Measurements from ENCODE around the gene TTYH2. TPM values are rescaled to one million over a fixed set of nuclear protein-coding genes. Genes with fewer than 3 reads are reported as not detected.
A peak's percentile ranks its signal among the peaks of the same experiment; 100 is the strongest.

TTYH2 gene
- total and polyA plus RNA-seq, 8 donors = 0.58 to 17.9 (median 1.5) TPM

DNA sequence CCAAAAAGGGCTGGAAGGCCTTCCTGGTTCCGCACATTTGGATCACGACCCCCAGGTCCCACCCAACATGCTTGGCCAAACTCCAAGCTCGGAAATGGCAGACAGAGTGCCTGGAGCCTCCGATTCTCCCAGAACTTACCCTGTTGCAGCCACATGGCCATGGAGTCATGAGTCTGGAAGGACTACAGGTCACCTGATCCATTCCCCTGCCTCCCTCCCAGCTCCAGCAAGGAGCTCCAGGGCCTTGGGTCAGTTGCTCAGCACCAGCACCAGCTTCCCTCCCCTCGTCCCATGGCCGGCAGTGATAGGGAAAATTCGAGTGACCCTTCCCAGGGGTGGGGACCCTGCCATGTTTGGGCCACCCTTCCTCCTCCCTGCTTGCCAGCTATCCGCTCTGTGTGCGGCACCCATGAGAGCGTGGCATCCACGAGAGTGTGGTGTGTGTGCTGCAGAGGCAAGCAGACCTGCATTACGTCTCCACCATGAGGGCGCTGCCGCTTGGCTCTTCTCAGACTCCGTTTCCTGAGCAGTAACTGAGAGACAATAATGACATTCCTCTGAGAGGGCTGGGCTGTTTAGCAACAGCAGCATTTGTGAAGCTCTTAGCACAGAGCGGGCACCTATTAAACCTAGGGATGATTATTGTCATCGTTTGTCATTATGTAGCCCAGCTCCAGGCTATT is 31.2 kb upstream of the TTYH2 start:
- intact Hi-C loops (cut with DNase I; ENCODE audit: low total_unique reads) = no loop called here
- peak overlapping the region in 1 of 5 donors; percentile 43 for H3K27ac ChIP-seq
- peaks cover 0 to 77% (median 17%) of the 10 kb centered on the region in 3 donors for H3K27me3 ChIP-seq
- no peak overlapping the region for H3K4me3 ChIP-seq
- peak in 1 of 2 donors; percentile 54 for DNase-seq
- TF ChIP-seq POLR2A (IDR thresholded peaks at IDR 0.05) = no peak
- no peak for TF ChIP-seq CTCF (IDR thresholded peaks at IDR 0.05)
- no peak for TF ChIP-seq POLR2AphosphoS5 (IDR thresholded peaks at IDR 0.05)
- TF ChIP-seq EP300 (IDR thresholded peaks at IDR 0.05) = no peak
- no peaks in the 10 kb centered on the region for H3K36me3 ChIP-seq
- H3K9me3 ChIP-seq = no peaks in the 10 kb centered on the region
- WGBS, 5 donors = 58 to 65% (median 62%) methylated on average over 16 to 17 of the region's 17 CpGs
- H3K4me1 ChIP-seq = no peaks in the 10 kb centered on the region

DNA sequence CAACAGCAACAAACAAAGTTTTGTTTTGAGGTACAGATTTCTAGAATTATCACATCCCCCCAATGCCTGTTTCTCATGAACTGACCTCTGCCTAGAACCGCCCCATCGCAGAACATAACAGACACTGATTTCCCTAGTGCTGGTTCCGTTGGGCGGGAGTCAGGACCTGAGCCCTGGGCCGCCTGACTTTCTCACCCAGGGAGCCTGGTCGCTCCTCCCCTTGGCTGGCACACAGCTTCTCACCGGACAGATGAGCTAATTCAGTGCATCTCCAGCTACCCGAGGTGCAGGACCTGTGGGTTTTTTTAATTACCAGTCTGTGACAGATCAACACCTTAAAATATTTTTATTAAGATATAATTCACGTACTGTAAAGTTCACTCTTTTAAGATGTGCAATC is 30.0 kb upstream of the TTYH2 start:
- Histone ChIP-seq H3K27me3 (peaks cover 0 to 76% (median 17%) of the 10 kb centered on the region in 3 donors), H3K36me3 (no peaks in the 10 kb centered on the region), H3K4me1 (no peaks in the 10 kb centered on the region), H3K9me3 (no peaks in the 10 kb centered on the region), H3K4me3 (no peak overlapping the region), H3K27ac (no peak overlapping the region)
- intact Hi-C loops (cut with DNase I; ENCODE audit: low total_unique reads) = no loop called here
- DNase-seq = no peak
- TF ChIP-seq CTCF (IDR thresholded peaks at IDR 0.05) (no peak), POLR2A (IDR thresholded peaks at IDR 0.05) (no peak), EP300 (IDR thresholded peaks at IDR 0.05) (no peak), POLR2AphosphoS5 (IDR thresholded peaks at IDR 0.05) (no peak)
- WGBS, 5 donors = 77 to 89% (median 83%) methylated on average over 9 of the region's 9 CpGs

- intact Hi-C loops (cut with DNase I; ENCODE audit: low total_unique reads) = no loop called here
- Histone ChIP-seq H3K4me1 (no peaks in the 10 kb centered on the region), H3K27me3 (peaks cover 0 to 65% (median 5%) of the 10 kb centered on the region in 3 donors), H3K27ac (no peak overlapping the region), H3K36me3 (no peaks in the 10 kb centered on the region), H3K4me3 (no peak overlapping the region), H3K9me3 (no peaks in the 10 kb centered on the region)
- no peak for DNase-seq
- 68 to 76% (median 71%) methylated on average over 9 of the region's 9 CpGs for WGBS, 5 donors
- TF ChIP-seq EP300 (IDR thresholded peaks at IDR 0.05) (no peak), POLR2AphosphoS5 (IDR thresholded peaks at IDR 0.05) (no peak), CTCF (IDR thresholded peaks at IDR 0.05) (no peak), POLR2A (IDR thresholded peaks at IDR 0.05) (no peak)
Observed at GRCh38 chr17:74185571-74186185, 27.7 kb upstream of the TTYH2 start.

DNA sequence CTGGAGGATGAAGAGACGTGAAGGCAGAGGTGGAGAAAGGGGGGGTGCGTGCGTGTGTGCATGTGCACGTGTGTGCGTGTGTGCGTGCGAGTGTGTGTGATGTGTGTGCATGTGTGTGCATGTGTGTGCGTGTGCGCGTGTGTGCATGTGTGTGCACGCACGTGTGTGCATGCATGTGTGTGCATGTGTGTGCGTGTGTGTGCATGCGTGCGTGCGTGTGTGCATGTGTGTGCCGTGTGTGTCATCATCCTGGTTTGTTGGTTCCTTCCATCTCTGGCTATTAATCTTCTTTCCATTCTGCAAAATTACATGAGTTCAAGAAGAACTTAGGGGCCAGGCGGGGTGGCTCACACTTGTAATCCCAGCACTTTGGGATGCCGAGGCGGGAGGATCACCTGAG is 26.9 kb upstream of the TTYH2 start:
- peaks cover 0 to 58% (median 5%) of the 10 kb centered on the region in 3 donors for H3K27me3 ChIP-seq
- TF ChIP-seq POLR2AphosphoS5 (IDR thresholded peaks at IDR 0.05) (no peak), POLR2A (IDR thresholded peaks at IDR 0.05) (no peak), CTCF (IDR thresholded peaks at IDR 0.05) (no peak), EP300 (IDR thresholded peaks at IDR 0.05) (no peak)
- 88 to 95% (median 91%) methylated on average over 20 of the region's 20 CpGs for whole genome bisulfite sequencing, 5 donors
- H3K4me1 ChIP-seq = no peaks in the 10 kb centered on the region
- no peak for DNase-seq
- H3K27ac ChIP-seq = no peak overlapping the region
- H3K4me3 ChIP-seq = no peak overlapping the region
- intact Hi-C loops (cut with DNase I; ENCODE audit: low total_unique reads) = no loop called here
- no peaks in the 10 kb centered on the region for H3K36me3 ChIP-seq
- H3K9me3 ChIP-seq = no peaks in the 10 kb centered on the region
